ENCODE measurements around the gene NDUFB10. TPM values are rescaled to one million over a fixed set of nuclear protein-coding genes. Genes with fewer than 3 reads are reported as not detected.
A peak's percentile ranks its signal among the peaks of the same experiment; 100 is the strongest.

NDUFB10 gene
- total and polyA plus RNA-seq, 10 of the 15 experiments (the other 5 are each of a cell fraction or from before 2014, with no cell fraction given), result 52.2 to 319 (median 130) TPM

DNA sequence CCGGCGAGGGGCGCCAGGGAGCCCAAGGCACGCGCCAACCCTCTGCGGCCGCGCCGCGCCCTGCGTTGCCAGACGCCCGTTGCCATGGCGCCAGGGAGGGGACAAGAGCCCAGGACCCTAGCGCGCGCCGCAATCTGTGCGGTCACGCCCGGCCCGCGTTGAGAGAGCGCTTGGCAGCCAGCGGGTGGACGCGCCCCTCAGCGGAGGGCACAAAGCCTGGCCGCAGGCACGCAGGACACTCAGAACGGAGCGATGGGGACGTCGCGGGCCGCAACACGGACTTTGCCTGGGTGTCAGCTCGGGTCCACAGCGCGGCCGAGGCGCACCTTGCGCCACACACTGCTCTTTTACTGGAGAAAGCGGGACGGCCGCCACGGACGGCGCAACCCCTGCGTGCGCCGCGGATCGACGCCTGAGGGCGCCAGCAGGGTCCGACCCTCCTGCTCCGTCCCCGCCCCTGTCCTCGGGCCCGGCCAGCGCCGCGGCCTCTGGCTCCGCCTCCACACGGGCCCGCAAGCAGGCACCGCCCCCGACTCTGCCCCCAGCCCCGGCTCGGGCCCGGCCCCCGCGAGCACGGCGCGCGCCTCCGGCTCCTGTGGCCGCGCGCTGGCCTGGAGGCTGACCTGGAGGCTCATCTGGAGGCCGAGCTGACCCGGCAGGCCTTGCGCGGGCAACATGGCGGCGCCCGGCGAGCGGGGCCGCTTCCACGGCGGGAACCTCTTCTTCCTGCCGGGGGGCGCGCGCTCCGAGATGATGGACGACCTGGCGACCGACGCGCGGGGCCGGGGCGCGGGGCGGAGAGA, 24.4 kb downstream of the NDUFB10 start, which contains the start of gene GFER (continued):
- peak; percentile 46 for TF ChIP-seq RELA (IDR thresholded peaks at IDR 0.05; ENCODE audit: borderline replicate concordance, partially characterized antibody)
- no peak for TF ChIP-seq CREB1 (IDR thresholded peaks at IDR 0.05; ENCODE audit: low read depth)
- peak; percentile 87 for TF ChIP-seq POLR2A (IDR thresholded peaks at IDR 0.05; ENCODE audit: low read depth, low read length)
- TF ChIP-seq NFIC (IDR thresholded peaks at IDR 0.05; ENCODE audit: low read depth, low read length), result no peak
- TF ChIP-seq IKZF1 (conservative IDR thresholded peaks at IDR 0.05), result peak; percentile 77
- peak; percentile 74; the same call in 1 of the 2 replicates for TF ChIP-seq DPF2 (IDR thresholded peaks at IDR 0.05)
- TF ChIP-seq ASH2L (IDR thresholded peaks at IDR 0.05; ENCODE audit: borderline replicate concordance, low read depth), result 0 out of 2 replicates have a peak, but pooled peaks have one; percentile 49
- TF ChIP-seq, protein P1, sequence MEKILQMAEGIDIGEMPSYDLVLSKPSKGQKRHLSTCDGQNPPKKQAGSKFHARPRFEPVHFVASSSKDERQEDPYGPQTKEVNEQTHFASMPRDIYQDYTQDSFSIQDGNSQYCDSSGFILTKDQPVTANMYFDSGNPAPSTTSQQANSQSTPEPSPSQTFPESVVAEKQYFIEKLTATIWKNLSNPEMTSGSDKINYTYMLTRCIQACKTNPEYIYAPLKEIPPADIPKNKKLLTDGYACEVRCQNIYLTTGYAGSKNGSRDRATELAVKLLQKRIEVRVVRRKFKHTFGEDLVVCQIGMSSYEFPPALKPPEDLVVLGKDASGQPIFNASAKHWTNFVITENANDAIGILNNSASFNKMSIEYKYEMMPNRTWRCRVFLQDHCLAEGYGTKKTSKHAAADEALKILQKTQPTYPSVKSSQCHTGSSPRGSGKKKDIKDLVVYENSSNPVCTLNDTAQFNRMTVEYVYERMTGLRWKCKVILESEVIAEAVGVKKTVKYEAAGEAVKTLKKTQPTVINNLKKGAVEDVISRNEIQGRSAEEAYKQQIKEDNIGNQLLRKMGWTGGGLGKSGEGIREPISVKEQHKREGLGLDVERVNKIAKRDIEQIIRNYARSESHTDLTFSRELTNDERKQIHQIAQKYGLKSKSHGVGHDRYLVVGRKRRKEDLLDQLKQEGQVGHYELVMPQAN (conservative IDR thresholded peaks at IDR 0.05), result peak; percentile 32; the same call in 1 of the 2 replicates
- TF ChIP-seq SKIL (IDR thresholded peaks at IDR 0.05; ENCODE audit: low read depth, poor library complexity, severe bottlenecking), result no peak
- TF ChIP-seq, protein P2, sequence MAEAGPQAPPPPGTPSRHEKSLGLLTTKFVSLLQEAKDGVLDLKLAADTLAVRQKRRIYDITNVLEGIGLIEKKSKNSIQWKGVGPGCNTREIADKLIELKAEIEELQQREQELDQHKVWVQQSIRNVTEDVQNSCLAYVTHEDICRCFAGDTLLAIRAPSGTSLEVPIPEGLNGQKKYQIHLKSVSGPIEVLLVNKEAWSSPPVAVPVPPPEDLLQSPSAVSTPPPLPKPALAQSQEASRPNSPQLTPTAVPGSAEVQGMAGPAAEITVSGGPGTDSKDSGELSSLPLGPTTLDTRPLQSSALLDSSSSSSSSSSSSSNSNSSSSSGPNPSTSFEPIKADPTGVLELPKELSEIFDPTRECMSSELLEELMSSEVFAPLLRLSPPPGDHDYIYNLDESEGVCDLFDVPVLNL (IDR thresholded peaks at IDR 0.05; ENCODE audit: low read depth, low read length), result no peak
- no peak for TF ChIP-seq POLR2AphosphoS2 (IDR thresholded peaks at IDR 0.05; ENCODE audit: low read depth, low read length)
- TF ChIP-seq LARP7 (IDR thresholded peaks at IDR 0.05), result peak; percentile 88
- TF ChIP-seq, protein P3, sequence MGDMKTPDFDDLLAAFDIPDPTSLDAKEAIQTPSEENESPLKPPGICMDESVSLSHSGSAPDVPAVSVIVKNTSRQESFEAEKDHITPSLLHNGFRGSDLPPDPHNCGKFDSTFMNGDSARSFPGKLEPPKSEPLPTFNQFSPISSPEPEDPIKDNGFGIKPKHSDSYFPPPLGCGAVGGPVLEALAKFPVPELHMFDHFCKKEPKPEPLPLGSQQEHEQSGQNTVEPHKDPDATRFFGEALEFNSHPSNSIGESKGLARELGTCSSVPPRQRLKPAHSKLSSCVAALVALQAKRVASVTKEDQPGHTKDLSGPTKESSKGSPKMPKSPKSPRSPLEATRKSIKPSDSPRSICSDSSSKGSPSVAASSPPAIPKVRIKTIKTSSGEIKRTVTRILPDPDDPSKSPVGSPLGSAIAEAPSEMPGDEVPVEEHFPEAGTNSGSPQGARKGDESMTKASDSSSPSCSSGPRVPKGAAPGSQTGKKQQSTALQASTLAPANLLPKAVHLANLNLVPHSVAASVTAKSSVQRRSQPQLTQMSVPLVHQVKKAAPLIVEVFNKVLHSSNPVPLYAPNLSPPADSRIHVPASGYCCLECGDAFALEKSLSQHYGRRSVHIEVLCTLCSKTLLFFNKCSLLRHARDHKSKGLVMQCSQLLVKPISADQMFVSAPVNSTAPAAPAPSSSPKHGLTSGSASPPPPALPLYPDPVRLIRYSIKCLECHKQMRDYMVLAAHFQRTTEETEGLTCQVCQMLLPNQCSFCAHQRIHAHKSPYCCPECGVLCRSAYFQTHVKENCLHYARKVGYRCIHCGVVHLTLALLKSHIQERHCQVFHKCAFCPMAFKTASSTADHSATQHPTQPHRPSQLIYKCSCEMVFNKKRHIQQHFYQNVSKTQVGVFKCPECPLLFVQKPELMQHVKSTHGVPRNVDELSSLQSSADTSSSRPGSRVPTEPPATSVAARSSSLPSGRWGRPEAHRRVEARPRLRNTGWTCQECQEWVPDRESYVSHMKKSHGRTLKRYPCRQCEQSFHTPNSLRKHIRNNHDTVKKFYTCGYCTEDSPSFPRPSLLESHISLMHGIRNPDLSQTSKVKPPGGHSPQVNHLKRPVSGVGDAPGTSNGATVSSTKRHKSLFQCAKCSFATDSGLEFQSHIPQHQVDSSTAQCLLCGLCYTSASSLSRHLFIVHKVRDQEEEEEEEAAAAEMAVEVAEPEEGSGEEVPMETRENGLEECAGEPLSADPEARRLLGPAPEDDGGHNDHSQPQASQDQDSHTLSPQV (IDR thresholded peaks at IDR 0.05), result 0 out of 2 replicates have a peak, but pooled peaks have one; percentile 48
- TF ChIP-seq, protein P4, sequence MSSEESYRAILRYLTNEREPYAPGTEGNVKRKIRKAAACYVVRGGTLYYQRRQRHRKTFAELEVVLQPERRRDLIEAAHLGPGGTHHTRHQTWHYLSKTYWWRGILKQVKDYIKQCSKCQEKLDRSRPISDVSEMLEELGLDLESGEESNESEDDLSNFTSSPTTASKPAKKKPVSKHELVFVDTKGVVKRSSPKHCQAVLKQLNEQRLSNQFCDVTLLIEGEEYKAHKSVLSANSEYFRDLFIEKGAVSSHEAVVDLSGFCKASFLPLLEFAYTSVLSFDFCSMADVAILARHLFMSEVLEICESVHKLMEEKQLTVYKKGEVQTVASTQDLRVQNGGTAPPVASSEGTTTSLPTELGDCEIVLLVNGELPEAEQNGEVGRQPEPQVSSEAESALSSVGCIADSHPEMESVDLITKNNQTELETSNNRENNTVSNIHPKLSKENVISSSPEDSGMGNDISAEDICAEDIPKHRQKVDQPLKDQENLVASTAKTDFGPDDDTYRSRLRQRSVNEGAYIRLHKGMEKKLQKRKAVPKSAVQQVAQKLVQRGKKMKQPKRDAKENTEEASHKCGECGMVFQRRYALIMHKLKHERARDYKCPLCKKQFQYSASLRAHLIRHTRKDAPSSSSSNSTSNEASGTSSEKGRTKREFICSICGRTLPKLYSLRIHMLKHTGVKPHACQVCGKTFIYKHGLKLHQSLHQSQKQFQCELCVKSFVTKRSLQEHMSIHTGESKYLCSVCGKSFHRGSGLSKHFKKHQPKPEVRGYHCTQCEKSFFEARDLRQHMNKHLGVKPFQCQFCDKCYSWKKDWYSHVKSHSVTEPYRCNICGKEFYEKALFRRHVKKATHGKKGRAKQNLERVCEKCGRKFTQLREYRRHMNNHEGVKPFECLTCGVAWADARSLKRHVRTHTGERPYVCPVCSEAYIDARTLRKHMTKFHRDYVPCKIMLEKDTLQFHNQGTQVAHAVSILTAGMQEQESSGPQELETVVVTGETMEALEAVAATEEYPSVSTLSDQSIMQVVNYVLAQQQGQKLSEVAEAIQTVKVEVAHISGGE (CRISPR knock-in tag; IDR thresholded peaks at IDR 0.05), result no peak

All from GM12878 (cell line).